Esophagus muscularis mucosa (tissue), 4 donors: ENCODE data around the gene MGLL. TPM values are rescaled to one million over a fixed set of nuclear protein-coding genes. Genes with fewer than 3 reads are reported as not detected.
A peak's percentile ranks its signal among the peaks of the same experiment; 100 is the strongest.

Source experiments
- DNase-seq: peaks from one replicate; pipeline ENCODE4 v3.0.0-alpha.2; 2017; ENCODE audit errors: extremely low spot score
- H3K27ac ChIP-seq, 4 donors: fragments of 200-600 bp; sonication (generic); replicated peaks in 1 of 4; 1 replicate in 3 of 4; 2 replicates in 1 of 4; pipeline ENCODE4 v1.5.1; 2016 to 2019; ENCODE audit warnings: mild to moderate bottlenecking in 1 of 4
- H3K27me3 ChIP-seq, 4 donors: fragments of 200-600 bp; sonication (generic); one replicate each; pipeline versions ENCODE4 v1.5.1 to v1.6.0; 2016 to 2019
- H3K36me3 ChIP-seq, 4 donors: fragments of 200-600 bp; sonication (generic); one replicate each; pipeline ENCODE4 v1.5.1; 2016 to 2019
- H3K4me1 ChIP-seq, 4 donors: fragments of 200-600 bp; sonication (generic); one replicate each; pipeline ENCODE4 v1.5.1; 2016 to 2019
- H3K4me3 ChIP-seq, 4 donors: fragments of 200-600 bp; sonication (generic); 1 replicate in 2 of 4; 2 replicates in 2 of 4; pipeline ENCODE4 v1.5.1; 2016 to 2019; ENCODE audit warnings: mild to moderate bottlenecking in 4 of 4, moderate library complexity in 1 of 4
- H3K9me3 ChIP-seq, 4 donors: fragments of 200-600 bp; sonication (generic); 1 replicate in 3 of 4; 2 replicates in 1 of 4; pipeline ENCODE4 v1.5.1; 2016 to 2019
- CTCF ChIP-seq, 3 experiments: fragments of 200-600 bp in 2 of 3; fragments of 450-650 bp in 1 of 3; sonication (generic) in 2 of 3; IDR thresholded peaks; one replicate each; pipeline ENCODE4 v1.5.1; 2017 to 2019; ENCODE audit warnings: antibody characterized with exemption in 3 of 3, mild to moderate bottlenecking in 2 of 3, moderate library complexity in 1 of 3
- EP300 ChIP-seq: sonication (generic); formaldehyde crosslinking; IDR thresholded peaks from one replicate; pipeline ENCODE4 v1.6.1; 2017; ENCODE audit warnings: antibody characterized with exemption
- POLR2A ChIP-seq: fragments of 450-650 bp; IDR thresholded peaks from one replicate; pipeline ENCODE4 v1.6.1; 2017; ENCODE audit warnings: antibody characterized with exemption, moderate library complexity, mild to moderate bottlenecking, low read depth
- POLR2AphosphoS5 ChIP-seq, 2 donors: sonication (generic); formaldehyde crosslinking; IDR thresholded peaks; one replicate each; pipeline ENCODE4 v1.6.1; 2017; ENCODE audit warnings: antibody characterized with exemption in 2 of 2
- WGBS: methylation state at CpG from one replicate; pipeline ENCODE4 v1.1.5; 2018; 5-methylcytosine and 5-hydroxymethylcytosine counted together
- intact Hi-C: fragments of 100-400 bp; cut with DNase I; formaldehyde crosslinking; loops from one replicate; pipeline ENCODE4 v1.15.1; 2023
- total RNA-seq, 4 donors: library from RNA; depleted of rRNA; stranded (reverse); fragments of >200 nt; gene quantifications; one replicate each; pipeline versions ENCODE4 v1.1.0 to v1.2.1, GENCODE V29; 2016

The MGLL gene
- total RNA-seq, 4 donors from 2014 or later: 56.5 to 155 (median 80.7) TPM

GRCh38 chr3:127714125-127714571 is 108.2 kb downstream of the MGLL start:
- H3K27ac ChIP-seq: peak overlapping the region in 3 of 4 donors; percentile 12 to 68 (median 42)
- WGBS: 75% methylated on average over 10 of the region's 10 CpGs
- H3K4me3 ChIP-seq: no peak overlapping the region
- DNase-seq: no peak
- H3K36me3 ChIP-seq: peaks cover 0 to 40% (median 17%) of the 10 kb centered on the region in 4 donors
- no peaks in the 10 kb centered on the region for H3K27me3 ChIP-seq
- no peaks in the 10 kb centered on the region for H3K9me3 ChIP-seq
- intact Hi-C loops: no loop called here
- H3K4me1 ChIP-seq: peaks cover 48 to 84% (median 75%) of the 10 kb centered on the region in 4 donors
- TF ChIP-seq POLR2A (no peak), POLR2AphosphoS5 (IDR thresholded peaks at IDR 0.05) (peak in 1 of 2 donors; percentile 7)

GRCh38 chr3:127712881-127713771 is 109.2 kb downstream of the MGLL start:
- WGBS: 75% methylated on average over 9 of the region's 9 CpGs
- peaks cover 53 to 86% (median 78%) of the 10 kb centered on the region in 4 donors for H3K4me1 ChIP-seq
- intact Hi-C loops: no loop called here

GRCh38 chr3:127712461-127712860 is 109.9 kb downstream of the MGLL start:
- DNase-seq: no peak
- no peak for TF ChIP-seq CTCF (IDR thresholded peaks at IDR 0.05)
- TF ChIP-seq POLR2AphosphoS5 (IDR thresholded peaks at IDR 0.05): no peak
- TF ChIP-seq POLR2A: no peak
- no peak for TF ChIP-seq EP300
- 71% methylated on average over 9 of the region's 9 CpGs for WGBS

More at GRCh38 chr3:127712881-127713771, 109.2 kb downstream of the MGLL start:
- Histone ChIP-seq H3K36me3 (peaks cover 0 to 30% (median 12%) of the 10 kb centered on the region in 4 donors), H3K27me3 (no peaks in the 10 kb centered on the region), H3K27ac (peak overlapping the region; percentile 42 to 68 (median 48)), H3K4me3 (no peak overlapping the region), H3K9me3 (no peaks in the 10 kb centered on the region)
- TF ChIP-seq POLR2A: no peak
- no peak for TF ChIP-seq CTCF (IDR thresholded peaks at IDR 0.05)
- TF ChIP-seq POLR2AphosphoS5 (IDR thresholded peaks at IDR 0.05): no peak
- no peak for TF ChIP-seq EP300
- DNase-seq: no peak

GRCh38 chr3:127711896-127712295 is 110.4 kb downstream of the MGLL start:
- 89% methylated on average over 9 of the region's 14 CpGs for WGBS
- Histone ChIP-seq H3K4me3 (no peak overlapping the region), H3K4me1 (peaks cover 64 to 88% (median 78%) of the 10 kb centered on the region in 4 donors), H3K27ac (peak overlapping the region in 2 of 4 donors; percentile 42 to 68), H3K9me3 (no peaks in the 10 kb centered on the region), H3K36me3 (peaks cover 0 to 27% (median 11%) of the 10 kb centered on the region in 4 donors), H3K27me3 (no peaks in the 10 kb centered on the region)
- no peak for DNase-seq
- TF ChIP-seq POLR2A (no peak), EP300 (no peak), CTCF (IDR thresholded peaks at IDR 0.05) (no peak), POLR2AphosphoS5 (IDR thresholded peaks at IDR 0.05) (no peak)
- intact Hi-C loops: no loop called here

More at GRCh38 chr3:127712461-127712860, 109.9 kb downstream of the MGLL start:
- no peaks in the 10 kb centered on the region for H3K27me3 ChIP-seq
- H3K4me3 ChIP-seq: no peak overlapping the region
- intact Hi-C loops: no loop called here
- peaks cover 0 to 30% (median 12%) of the 10 kb centered on the region in 4 donors for H3K36me3 ChIP-seq
- no peaks in the 10 kb centered on the region for H3K9me3 ChIP-seq
- H3K27ac ChIP-seq: peak overlapping the region; percentile 42 to 68 (median 48)
- peaks cover 58 to 86% (median 78%) of the 10 kb centered on the region in 4 donors for H3K4me1 ChIP-seq

- no peak for TF ChIP-seq EP300
- TF ChIP-seq CTCF (IDR thresholded peaks at IDR 0.05): no peak
- TF ChIP-seq POLR2A: no peak
- no peak for TF ChIP-seq POLR2AphosphoS5 (IDR thresholded peaks at IDR 0.05)
- no peak for DNase-seq
- no peaks in the 10 kb centered on the region for H3K9me3 ChIP-seq
- H3K36me3 ChIP-seq: peaks cover 0 to 30% (median 9%) of the 10 kb centered on the region in 4 donors
- no peaks in the 10 kb centered on the region for H3K27me3 ChIP-seq
- WGBS: 78% methylated on average over 14 of the region's 14 CpGs
- no peak overlapping the region for H3K4me3 ChIP-seq
- intact Hi-C loops: no loop called here
- H3K27ac ChIP-seq: peak overlapping the region; percentile 43 to 71 (median 60)
- H3K4me1 ChIP-seq: peaks cover 64 to 88% (median 76%) of the 10 kb centered on the region in 4 donors
Measured at GRCh38 chr3:127711021-127711695, 111.2 kb downstream of the MGLL start.
